Neural crest cell (in vitro differentiated cells): ENCODE results near the gene RTN4RL2. TPM values are rescaled to one million over a fixed set of nuclear protein-coding genes. Genes with fewer than 3 reads are reported as not detected.

Experiments used
- DNase-seq: peaks from one replicate; pipeline ENCODE4 v3.0.0; 2021; ENCODE audit warnings: low read depth, mixed read lengths, low spot score
- H3K27ac Mint-ChIP-seq: one replicate; pipeline ENCODE4 v1.8.0; 2021; ENCODE audit warnings: mild to moderate bottlenecking, mixed read lengths; ENCODE audit not compliant: unreplicated experiment
- H3K27me3 Mint-ChIP-seq: 2 replicates; pipeline ENCODE4 v1.8.0; 2021; ENCODE audit warnings: low read depth, mild to moderate bottlenecking, mixed read lengths
- H3K36me3 Mint-ChIP-seq: 2 replicates; pipeline ENCODE4 v1.8.0; 2021; ENCODE audit warnings: low read depth, mild to moderate bottlenecking, mixed read lengths
- H3K4me1 Mint-ChIP-seq: 2 replicates; pipeline ENCODE4 v1.8.0; 2021; ENCODE audit warnings: mixed read lengths
- H3K4me3 Mint-ChIP-seq: one replicate; pipeline ENCODE4 v1.8.0; 2021; ENCODE audit warnings: mild to moderate bottlenecking, mixed read lengths
- H3K9me3 Mint-ChIP-seq: 2 replicates; pipeline ENCODE4 v1.8.0; 2021; ENCODE audit warnings: mixed read lengths
- total RNA-seq: library from RNA; stranded (reverse); gene quantifications from 2 replicates; pipeline ENCODE4 v1.2.1, GENCODE V29; 2021
- TF ChIP-seq, protein P1 (sequence below): fragments of 200-600 bp; sonication (generic); conservative IDR thresholded peaks from 2 replicates; pipeline ENCODE4 v1.5.0; 2021; ENCODE audit warnings: antibody characterized with exemption, mild to moderate bottlenecking

Gene RTN4RL2
- total RNA-seq, 1 donor from 2014 or later, result 2.4 TPM

DNA sequence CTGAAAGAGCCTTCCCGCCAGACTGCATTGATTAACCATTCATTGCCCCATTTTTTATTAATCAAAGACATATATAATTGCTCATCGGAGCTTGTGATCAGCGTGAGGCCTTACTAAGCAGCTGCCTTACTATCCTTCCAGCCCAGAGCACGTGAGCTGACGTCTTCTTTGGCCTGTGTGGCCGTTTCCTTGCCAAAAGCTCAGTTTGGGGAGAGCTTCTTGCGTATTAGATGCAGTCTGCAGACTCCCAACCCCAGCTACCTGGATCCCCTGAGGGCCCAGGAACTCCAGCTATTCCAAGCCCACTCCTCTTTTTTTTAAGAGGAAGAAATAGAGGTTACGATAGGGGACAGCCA is 32.6 kb upstream of the RTN4RL2 start:
- H3K27ac Mint-ChIP-seq, result no peak overlapping the region
- no peaks in the 10 kb centered on the region for H3K9me3 Mint-ChIP-seq
- no peak for DNase-seq
- H3K4me3 Mint-ChIP-seq, result peak overlapping the region; percentile 87
- TF ChIP-seq, protein P1, sequence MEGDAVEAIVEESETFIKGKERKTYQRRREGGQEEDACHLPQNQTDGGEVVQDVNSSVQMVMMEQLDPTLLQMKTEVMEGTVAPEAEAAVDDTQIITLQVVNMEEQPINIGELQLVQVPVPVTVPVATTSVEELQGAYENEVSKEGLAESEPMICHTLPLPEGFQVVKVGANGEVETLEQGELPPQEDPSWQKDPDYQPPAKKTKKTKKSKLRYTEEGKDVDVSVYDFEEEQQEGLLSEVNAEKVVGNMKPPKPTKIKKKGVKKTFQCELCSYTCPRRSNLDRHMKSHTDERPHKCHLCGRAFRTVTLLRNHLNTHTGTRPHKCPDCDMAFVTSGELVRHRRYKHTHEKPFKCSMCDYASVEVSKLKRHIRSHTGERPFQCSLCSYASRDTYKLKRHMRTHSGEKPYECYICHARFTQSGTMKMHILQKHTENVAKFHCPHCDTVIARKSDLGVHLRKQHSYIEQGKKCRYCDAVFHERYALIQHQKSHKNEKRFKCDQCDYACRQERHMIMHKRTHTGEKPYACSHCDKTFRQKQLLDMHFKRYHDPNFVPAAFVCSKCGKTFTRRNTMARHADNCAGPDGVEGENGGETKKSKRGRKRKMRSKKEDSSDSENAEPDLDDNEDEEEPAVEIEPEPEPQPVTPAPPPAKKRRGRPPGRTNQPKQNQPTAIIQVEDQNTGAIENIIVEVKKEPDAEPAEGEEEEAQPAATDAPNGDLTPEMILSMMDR, result no peak
- H3K4me1 Mint-ChIP-seq, result peaks cover 51% of the 10 kb centered on the region
- H3K27me3 Mint-ChIP-seq, result peaks cover 16% of the 10 kb centered on the region
- H3K36me3 Mint-ChIP-seq, result peaks cover 3% of the 10 kb centered on the region

DNA sequence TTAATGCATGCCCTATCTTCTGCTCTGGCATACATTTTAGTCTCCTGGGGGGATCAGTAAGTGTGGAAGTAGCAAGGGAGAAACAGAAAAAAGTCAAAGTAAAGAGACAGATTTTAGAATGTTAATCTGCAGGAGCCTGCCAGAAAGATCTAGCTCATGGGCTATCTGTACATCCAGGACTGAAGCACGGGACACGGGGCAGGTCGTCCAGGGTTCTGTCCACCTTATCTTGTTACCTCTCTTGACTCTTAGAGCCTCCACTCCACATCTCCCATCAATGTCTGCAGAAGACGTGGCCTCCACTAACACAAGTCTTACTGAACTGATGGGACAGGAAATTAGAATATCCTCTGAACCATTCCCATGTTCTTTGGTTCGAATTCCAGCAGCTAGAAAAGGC is 31.7 kb upstream of the RTN4RL2 start:
- Mint-ChIP-seq H3K36me3 (peaks cover 2% of the 10 kb centered on the region), H3K27ac (no peak overlapping the region), H3K4me1 (peaks cover 55% of the 10 kb centered on the region), H3K9me3 (no peaks in the 10 kb centered on the region), H3K27me3 (peaks cover 16% of the 10 kb centered on the region), H3K4me3 (no peak overlapping the region)
- TF ChIP-seq, protein P1, result no peak
- DNase-seq, result no peak

DNA sequence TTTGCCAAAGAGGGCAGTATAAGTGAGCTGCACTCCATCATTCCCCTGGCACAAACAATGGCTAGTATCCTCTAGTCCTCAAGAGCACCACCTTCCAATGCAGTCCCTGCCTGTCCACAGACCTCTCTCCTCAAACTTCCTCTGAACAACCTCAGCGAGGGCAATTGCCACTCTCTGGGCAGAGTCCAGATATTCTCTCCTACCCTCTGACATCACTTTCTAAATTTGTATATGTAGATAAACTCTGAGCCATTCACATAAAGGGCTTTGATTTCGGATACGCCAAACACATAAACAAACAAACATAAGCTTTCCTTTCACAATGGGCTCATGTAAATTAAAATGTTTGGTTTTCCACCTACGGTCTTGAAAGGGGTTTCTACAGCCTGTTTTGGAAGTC is 30.4 kb upstream of the RTN4RL2 start:
- Mint-ChIP-seq H3K4me3 (no peak overlapping the region), H3K4me1 (peaks cover 44% of the 10 kb centered on the region), H3K36me3 (no peaks in the 10 kb centered on the region), H3K27me3 (peaks cover 17% of the 10 kb centered on the region), H3K9me3 (no peaks in the 10 kb centered on the region), H3K27ac (no peak overlapping the region)
- no peak for DNase-seq
- TF ChIP-seq, protein P1, result no peak

DNA sequence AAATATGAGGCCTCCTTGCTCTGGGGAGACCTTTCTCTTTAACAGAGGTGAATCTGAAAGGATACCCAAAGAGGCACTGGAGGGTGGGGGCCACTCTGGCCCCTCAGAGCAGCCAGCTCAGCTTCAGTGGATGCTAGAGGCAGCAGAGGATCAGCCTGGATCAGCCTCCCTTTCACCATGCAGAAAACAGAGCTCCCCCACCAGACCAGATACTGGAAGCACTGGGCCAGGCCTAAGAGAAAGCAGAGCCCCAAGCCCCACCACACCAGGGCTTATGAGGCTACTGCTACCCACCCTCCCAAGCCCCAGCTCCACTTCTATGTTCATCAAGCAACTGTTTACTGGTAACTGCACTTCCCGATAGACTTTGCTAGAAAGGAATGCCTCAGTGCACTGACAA is 29.4 kb upstream of the RTN4RL2 start:
- Mint-ChIP-seq H3K27ac (peak overlapping the region; percentile 85), H3K9me3 (no peaks in the 10 kb centered on the region), H3K4me1 (peaks cover 37% of the 10 kb centered on the region), H3K27me3 (peaks cover 20% of the 10 kb centered on the region), H3K4me3 (no peak overlapping the region), H3K36me3 (no peaks in the 10 kb centered on the region)
- DNase-seq, result no peak
- TF ChIP-seq, protein P1, result no peak

DNA sequence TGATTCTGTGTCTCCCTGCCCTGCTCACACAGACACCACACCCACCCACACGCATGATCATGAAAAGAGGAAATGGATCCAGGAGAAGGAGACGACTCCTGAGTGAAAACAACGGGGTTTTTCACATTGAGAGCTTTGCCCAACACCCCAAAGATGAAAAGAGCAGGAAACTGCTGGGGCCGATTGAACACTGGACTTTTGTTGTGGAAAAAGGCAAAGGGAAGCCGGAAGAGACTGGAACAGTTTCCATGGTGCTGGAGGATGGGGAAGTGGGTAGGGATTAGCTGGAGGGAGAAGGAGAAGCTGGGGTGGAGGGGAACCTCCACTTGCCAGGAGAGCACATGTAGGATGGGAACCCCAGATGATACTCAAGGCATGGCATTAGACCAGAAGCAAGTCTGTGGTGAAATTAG is 28.2 kb upstream of the RTN4RL2 start:
- H3K27me3 Mint-ChIP-seq, result peaks cover 19% of the 10 kb centered on the region
- no peaks in the 10 kb centered on the region for H3K9me3 Mint-ChIP-seq
- DNase-seq, result no peak
- TF ChIP-seq, protein P1, result no peak
- H3K27ac Mint-ChIP-seq, result peak overlapping the region; percentile 80
- H3K36me3 Mint-ChIP-seq, result no peaks in the 10 kb centered on the region
- H3K4me1 Mint-ChIP-seq, result peaks cover 27% of the 10 kb centered on the region
- H3K4me3 Mint-ChIP-seq, result peak overlapping the region; percentile 21

DNA sequence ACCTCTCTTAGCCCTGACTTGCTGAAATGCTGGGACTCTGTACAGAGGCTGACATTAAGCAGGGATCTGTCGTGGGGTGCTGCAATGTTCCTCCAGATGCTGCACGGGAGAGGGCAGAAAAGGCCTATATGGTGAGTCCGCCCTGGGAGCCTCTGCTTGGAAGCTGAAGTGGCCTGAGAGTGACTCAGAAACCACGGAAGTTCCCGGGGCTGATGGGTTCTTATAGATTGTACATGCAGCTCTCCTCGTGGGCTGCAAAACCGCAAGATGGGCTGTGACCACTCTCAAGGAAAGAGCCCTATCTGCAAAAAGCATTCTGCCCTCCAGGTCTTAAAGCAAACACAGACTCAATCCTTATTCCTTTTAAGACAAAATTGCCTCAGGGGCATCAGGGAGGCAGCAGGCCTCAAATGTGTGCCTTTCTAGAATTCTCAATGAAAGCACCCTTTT is 27.6 kb upstream of the RTN4RL2 start:
- DNase-seq, result no peak
- Mint-ChIP-seq H3K9me3 (no peaks in the 10 kb centered on the region), H3K36me3 (no peaks in the 10 kb centered on the region), H3K27ac (peak overlapping the region; percentile 20), H3K4me3 (no peak overlapping the region), H3K4me1 (peaks cover 21% of the 10 kb centered on the region), H3K27me3 (peaks cover 16% of the 10 kb centered on the region)
- TF ChIP-seq, protein P1, result no peak
